DMS114 treated with DMSO at 0.1 percent for 48 hours (cell line): ENCODE measurements around the gene DENND6B.

Source experiments
- DNase-seq: peaks from one replicate; lab custom pipeline; 2025; ENCODE audit not compliant: unreplicated experiment; lab: John Stamatoyannopoulos, UW

Gene DENND6B

DNA sequence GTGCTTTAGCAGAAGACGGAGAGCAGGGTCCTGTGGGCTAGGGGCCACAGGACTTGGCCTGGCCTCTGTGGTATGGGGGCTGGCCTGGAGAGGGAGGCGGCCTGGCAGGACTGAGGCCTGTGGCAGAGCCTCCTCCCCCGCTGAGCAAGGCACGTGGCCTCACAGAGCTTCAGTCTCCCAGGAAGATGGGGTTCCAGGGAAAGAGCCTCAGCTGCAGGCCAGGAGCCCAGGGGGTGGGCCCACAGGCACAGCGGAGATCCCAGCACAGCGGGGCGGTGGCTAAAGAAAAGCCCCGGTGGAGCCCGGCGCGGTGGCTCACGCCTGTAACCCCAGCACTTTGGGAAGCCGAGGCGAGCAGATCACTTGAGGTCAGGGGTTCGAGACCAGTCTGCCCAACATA is 67.5 kb downstream of the DENND6B start:
- no peak for DNase-seq
